GM12878 (cell line): ENCODE results near the gene MRPL46. TPM values are rescaled to one million over a fixed set of nuclear protein-coding genes. Genes with fewer than 3 reads are reported as not detected.
A peak's percentile ranks its signal among the peaks of the same experiment; 100 is the strongest.

Experiments used
- BACH1 ChIP-seq: fragments of 450-650 bp; IDR thresholded peaks from 2 replicates; pipeline ENCODE4 v1.6.1; 2017; ENCODE audit warnings: mild to moderate bottlenecking, borderline replicate concordance
- CHD2 ChIP-seq: IDR thresholded peaks from 2 replicates; pipeline ENCODE4 v1.6.1; 2011; ENCODE audit warnings: low read depth, low read length, improper control_type of control experiment, borderline replicate concordance
- CHD4 ChIP-seq: fragments of 200-600 bp; sonication (generic); IDR thresholded peaks from 2 replicates; pipeline ENCODE4 v1.6.1; 2016; ENCODE audit warnings: mild to moderate bottlenecking
- ETV6 ChIP-seq, 2 experiments: fragments of 450-650 bp in 1 of 2; IDR thresholded peaks in 1 of 2; conservative IDR thresholded peaks in 1 of 2; 2 replicates each; pipeline ENCODE4 v1.6.1; 2014; ENCODE audit warnings: antibody characterized with exemption in 1 of 2, borderline replicate concordance in 1 of 2, low read depth in 1 of 2, mild to moderate bottlenecking in 1 of 2, moderate library complexity in 1 of 2
- EZH2 ChIP-seq: IDR thresholded peaks from 2 replicates; pipeline ENCODE4 v1.6.1; 2012; ENCODE audit warnings: low read depth, mild to moderate bottlenecking, control low read depth, inconsistent platforms, low read length, borderline replicate concordance; ENCODE audit not compliant: control insufficient read depth
- GABPA ChIP-seq: IDR thresholded peaks from 2 replicates; pipeline ENCODE4 v1.6.1; 2014; ENCODE audit warnings: antibody characterized with exemption, low read depth, mild to moderate bottlenecking, inconsistent platforms
- KDM1A ChIP-seq: fragments of 200-600 bp; sonication (generic); IDR thresholded peaks from 2 replicates; pipeline ENCODE4 v1.6.1; 2016; ENCODE audit warnings: borderline replicate concordance
- NFIC ChIP-seq: IDR thresholded peaks from 2 replicates; pipeline ENCODE4 v1.6.1; 2012; ENCODE audit warnings: low read depth, mild to moderate bottlenecking, inconsistent platforms, low read length, moderate library complexity
- RCOR1 ChIP-seq: conservative IDR thresholded peaks from 2 replicates; pipeline ENCODE4 v1.6.1; 2012; ENCODE audit warnings: low read depth, low read length, improper control_type of control experiment
- SMAD1 ChIP-seq: fragments of 450-650 bp; IDR thresholded peaks from 2 replicates; pipeline ENCODE4 v1.6.1; 2018; ENCODE audit warnings: mild to moderate bottlenecking, low read depth; ENCODE audit not compliant: partially characterized antibody
- SPI1 ChIP-seq: IDR thresholded peaks from 2 replicates; pipeline ENCODE4 v1.6.1; 2011; ENCODE audit warnings: low read depth, mild to moderate bottlenecking, low read length, moderate library complexity, borderline replicate concordance; ENCODE audit not compliant: insufficient read depth
- SREBF1 ChIP-seq: IDR thresholded peaks from 2 replicates; pipeline ENCODE4 v1.6.1; 2012; ENCODE audit warnings: mild to moderate bottlenecking, low read length
- TAF1 ChIP-seq: IDR thresholded peaks from 2 replicates; pipeline ENCODE4 v1.6.1; 2011; ENCODE audit warnings: mild to moderate bottlenecking, low read depth, low read length, borderline replicate concordance
- YBX1 ChIP-seq: fragments of 450-650 bp; IDR thresholded peaks from 2 replicates; pipeline ENCODE4 v1.6.1; 2016; ENCODE audit warnings: antibody characterized with exemption
- ZNF274 ChIP-seq: IDR thresholded peaks from one replicate; pipeline ENCODE4 v1.8.0; 2011; ENCODE audit not compliant: insufficient read length, insufficient read depth
- polyA plus RNA-seq, 11 experiments: library from polyadenylated mRNA; depleted of rRNA in 4 of 11; unstranded in 6 of 11; stranded (reverse) in 5 of 11; fragments of >200 nt; fragmentation: Nextera tagmentation in 4 of 11; fragmentation: Illumina TruSeq in 1 of 11; extraction: Ambion mirVana in 4 of 11; extraction: Trizol in 1 of 11; gene quantifications; 1 replicate in 1 of 11; 2 replicates in 10 of 11; pipeline versions ENCODE4 v1.2.1 to v1.2.3, GENCODE V29; 2011 to 2016; ENCODE audit warnings: inconsistent platforms in 2 of 11, missing spikeins in 2 of 11, low read depth in 1 of 11
- total RNA-seq, 4 experiments: library from RNA; depleted of rRNA in 3 of 4; stranded (reverse); fragments of >200 nt in 3 of 4; fragmentation: Illumina TruSeq in 1 of 4; extraction: Trizol in 1 of 4; gene quantifications; 2 replicates each; pipeline versions ENCODE4 v1.2.1 to v1.2.3, GENCODE V29; 2013 to 2021
- TF ChIP-seq, protein P1 (sequence below): IDR thresholded peaks from 2 replicates; pipeline ENCODE4 v1.6.1; 2012; ENCODE audit warnings: mild to moderate bottlenecking, low read depth, low read length
- TF ChIP-seq, protein P2 (sequence below): fragments of 450-650 bp; IDR thresholded peaks from 2 replicates; pipeline ENCODE4 v1.6.1; 2017; ENCODE audit warnings: borderline replicate concordance
- TF ChIP-seq, protein P3 (sequence below): fragments of 450-650 bp; IDR thresholded peaks from 2 replicates; pipeline ENCODE4 v1.6.1; 2017; ENCODE audit warnings: mild to moderate bottlenecking
- TF ChIP-seq, protein P4 (sequence below): fragments of 450-650 bp; formaldehyde crosslinking; IDR thresholded peaks from 2 replicates; pipeline ENCODE4 v1.5.0; 2022; ENCODE audit warnings: mild to moderate bottlenecking, missing genetic modification characterization

The MRPL46 gene
- total and polyA plus RNA-seq, 10 of the 15 experiments (the other 5 are each of a cell fraction or from before 2014, with no cell fraction given): 37.4 to 96.7 (median 52.9) TPM

DNA sequence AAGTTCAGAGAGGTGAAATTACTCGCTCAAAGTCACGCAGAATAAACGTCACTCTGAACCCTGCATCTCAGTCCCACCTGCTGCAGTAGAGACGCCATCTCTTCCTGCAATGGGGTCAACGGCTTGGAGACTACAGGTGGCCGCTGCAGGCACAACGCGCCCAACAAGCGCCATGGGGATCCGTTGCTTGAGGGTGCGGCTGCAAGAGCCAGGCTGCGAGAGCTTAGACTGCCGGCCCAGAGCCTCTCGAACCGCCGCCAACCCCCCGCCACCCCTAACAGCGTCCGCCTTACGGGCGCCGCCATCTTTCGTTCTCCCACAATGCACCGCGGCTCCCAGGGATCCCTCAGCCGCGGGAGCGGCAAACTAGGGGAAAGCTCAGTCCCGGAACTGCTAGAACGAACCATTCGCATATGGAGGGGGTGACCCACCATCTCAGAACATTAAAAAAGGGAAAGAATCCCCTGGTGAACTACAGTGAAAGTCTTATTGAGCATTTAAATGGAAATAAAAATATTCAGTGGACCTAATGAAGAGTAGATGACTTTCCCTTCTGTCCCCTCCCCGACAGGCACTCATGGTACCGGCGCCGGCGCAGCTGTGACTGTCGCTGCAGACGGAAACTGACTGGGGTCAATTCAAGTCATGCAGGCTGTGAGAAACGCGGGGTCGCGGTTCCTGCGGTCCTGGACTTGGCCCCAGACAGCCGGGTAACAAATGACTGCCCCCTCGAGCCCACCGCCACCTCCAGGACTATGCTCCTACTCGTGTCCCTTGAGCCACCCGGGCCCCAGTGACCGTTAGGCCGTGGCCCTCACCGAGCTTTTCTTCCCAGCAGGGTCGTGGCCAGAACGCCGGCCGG is at the start of gene MRPL46, which contains the start of gene MRPS11 (continued):
- TF ChIP-seq, protein P1, sequence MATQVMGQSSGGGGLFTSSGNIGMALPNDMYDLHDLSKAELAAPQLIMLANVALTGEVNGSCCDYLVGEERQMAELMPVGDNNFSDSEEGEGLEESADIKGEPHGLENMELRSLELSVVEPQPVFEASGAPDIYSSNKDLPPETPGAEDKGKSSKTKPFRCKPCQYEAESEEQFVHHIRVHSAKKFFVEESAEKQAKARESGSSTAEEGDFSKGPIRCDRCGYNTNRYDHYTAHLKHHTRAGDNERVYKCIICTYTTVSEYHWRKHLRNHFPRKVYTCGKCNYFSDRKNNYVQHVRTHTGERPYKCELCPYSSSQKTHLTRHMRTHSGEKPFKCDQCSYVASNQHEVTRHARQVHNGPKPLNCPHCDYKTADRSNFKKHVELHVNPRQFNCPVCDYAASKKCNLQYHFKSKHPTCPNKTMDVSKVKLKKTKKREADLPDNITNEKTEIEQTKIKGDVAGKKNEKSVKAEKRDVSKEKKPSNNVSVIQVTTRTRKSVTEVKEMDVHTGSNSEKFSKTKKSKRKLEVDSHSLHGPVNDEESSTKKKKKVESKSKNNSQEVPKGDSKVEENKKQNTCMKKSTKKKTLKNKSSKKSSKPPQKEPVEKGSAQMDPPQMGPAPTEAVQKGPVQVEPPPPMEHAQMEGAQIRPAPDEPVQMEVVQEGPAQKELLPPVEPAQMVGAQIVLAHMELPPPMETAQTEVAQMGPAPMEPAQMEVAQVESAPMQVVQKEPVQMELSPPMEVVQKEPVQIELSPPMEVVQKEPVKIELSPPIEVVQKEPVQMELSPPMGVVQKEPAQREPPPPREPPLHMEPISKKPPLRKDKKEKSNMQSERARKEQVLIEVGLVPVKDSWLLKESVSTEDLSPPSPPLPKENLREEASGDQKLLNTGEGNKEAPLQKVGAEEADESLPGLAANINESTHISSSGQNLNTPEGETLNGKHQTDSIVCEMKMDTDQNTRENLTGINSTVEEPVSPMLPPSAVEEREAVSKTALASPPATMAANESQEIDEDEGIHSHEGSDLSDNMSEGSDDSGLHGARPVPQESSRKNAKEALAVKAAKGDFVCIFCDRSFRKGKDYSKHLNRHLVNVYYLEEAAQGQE: no peak
- TF ChIP-seq CHD4 (no peak), GABPA (no peak), RCOR1 (0 out of 2 replicates have a peak, but pooled peaks have one; percentile 26), EZH2 (no peak), SMAD1 (peak; percentile 10), SPI1 (0 out of 2 replicates have a peak, but pooled peaks have one; percentile 1), CHD2 (no peak), NFIC (peak; percentile 85), ETV6 (conservative IDR thresholded peaks at IDR 0.05 in 1 of 2, IDR thresholded peaks at IDR 0.05 in 1 of 2; ENCODE audit: borderline replicate concordance in 1 of 2, low read depth in 1 of 2) (no peak), ZNF274 (no peak), BACH1 (0 out of 2 replicates have a peak, but pooled peaks have one; percentile 25), SREBF1 (peak; percentile 99), KDM1A (no peak), TAF1 (peak; percentile 91), YBX1 (no peak)
- TF ChIP-seq, protein P2, sequence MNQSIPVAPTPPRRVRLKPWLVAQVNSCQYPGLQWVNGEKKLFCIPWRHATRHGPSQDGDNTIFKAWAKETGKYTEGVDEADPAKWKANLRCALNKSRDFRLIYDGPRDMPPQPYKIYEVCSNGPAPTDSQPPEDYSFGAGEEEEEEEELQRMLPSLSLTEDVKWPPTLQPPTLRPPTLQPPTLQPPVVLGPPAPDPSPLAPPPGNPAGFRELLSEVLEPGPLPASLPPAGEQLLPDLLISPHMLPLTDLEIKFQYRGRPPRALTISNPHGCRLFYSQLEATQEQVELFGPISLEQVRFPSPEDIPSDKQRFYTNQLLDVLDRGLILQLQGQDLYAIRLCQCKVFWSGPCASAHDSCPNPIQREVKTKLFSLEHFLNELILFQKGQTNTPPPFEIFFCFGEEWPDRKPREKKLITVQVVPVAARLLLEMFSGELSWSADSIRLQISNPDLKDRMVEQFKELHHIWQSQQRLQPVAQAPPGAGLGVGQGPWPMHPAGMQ: no peak
- TF ChIP-seq, protein P3, sequence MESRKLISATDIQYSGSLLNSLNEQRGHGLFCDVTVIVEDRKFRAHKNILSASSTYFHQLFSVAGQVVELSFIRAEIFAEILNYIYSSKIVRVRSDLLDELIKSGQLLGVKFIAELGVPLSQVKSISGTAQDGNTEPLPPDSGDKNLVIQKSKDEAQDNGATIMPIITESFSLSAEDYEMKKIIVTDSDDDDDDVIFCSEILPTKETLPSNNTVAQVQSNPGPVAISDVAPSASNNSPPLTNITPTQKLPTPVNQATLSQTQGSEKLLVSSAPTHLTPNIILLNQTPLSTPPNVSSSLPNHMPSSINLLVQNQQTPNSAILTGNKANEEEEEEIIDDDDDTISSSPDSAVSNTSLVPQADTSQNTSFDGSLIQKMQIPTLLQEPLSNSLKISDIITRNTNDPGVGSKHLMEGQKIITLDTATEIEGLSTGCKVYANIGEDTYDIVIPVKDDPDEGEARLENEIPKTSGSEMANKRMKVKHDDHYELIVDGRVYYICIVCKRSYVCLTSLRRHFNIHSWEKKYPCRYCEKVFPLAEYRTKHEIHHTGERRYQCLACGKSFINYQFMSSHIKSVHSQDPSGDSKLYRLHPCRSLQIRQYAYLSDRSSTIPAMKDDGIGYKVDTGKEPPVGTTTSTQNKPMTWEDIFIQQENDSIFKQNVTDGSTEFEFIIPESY: no peak
- TF ChIP-seq, protein P4, sequence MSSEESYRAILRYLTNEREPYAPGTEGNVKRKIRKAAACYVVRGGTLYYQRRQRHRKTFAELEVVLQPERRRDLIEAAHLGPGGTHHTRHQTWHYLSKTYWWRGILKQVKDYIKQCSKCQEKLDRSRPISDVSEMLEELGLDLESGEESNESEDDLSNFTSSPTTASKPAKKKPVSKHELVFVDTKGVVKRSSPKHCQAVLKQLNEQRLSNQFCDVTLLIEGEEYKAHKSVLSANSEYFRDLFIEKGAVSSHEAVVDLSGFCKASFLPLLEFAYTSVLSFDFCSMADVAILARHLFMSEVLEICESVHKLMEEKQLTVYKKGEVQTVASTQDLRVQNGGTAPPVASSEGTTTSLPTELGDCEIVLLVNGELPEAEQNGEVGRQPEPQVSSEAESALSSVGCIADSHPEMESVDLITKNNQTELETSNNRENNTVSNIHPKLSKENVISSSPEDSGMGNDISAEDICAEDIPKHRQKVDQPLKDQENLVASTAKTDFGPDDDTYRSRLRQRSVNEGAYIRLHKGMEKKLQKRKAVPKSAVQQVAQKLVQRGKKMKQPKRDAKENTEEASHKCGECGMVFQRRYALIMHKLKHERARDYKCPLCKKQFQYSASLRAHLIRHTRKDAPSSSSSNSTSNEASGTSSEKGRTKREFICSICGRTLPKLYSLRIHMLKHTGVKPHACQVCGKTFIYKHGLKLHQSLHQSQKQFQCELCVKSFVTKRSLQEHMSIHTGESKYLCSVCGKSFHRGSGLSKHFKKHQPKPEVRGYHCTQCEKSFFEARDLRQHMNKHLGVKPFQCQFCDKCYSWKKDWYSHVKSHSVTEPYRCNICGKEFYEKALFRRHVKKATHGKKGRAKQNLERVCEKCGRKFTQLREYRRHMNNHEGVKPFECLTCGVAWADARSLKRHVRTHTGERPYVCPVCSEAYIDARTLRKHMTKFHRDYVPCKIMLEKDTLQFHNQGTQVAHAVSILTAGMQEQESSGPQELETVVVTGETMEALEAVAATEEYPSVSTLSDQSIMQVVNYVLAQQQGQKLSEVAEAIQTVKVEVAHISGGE (CRISPR knock-in tag): no peak
